CD4-positive, CD25-positive, alpha-beta regulatory T cell (primary cell): ENCODE measurements around the gene NME7. TPM values are rescaled to one million over a fixed set of nuclear protein-coding genes. Genes with fewer than 3 reads are reported as not detected.

ENCODE experiments used
- ATAC-seq, 2 donors: fragments of 150-1000 bp; cut with Tn5 transposase; one replicate each; pipeline ENCODE4 v1.10.0; 2021; ENCODE audit warnings: low read depth in 2 of 2, moderate number of reproducible peaks in 2 of 2, moderate library complexity in 1 of 2
- DNase-seq, 3 donors: peaks; one replicate each; pipeline versions ENCODE4 v3.0.0 to v3.0.0-alpha.2; 2012 to 2022; ENCODE audit warnings: mixed read lengths in 1 of 3
- H3K27ac ChIP-seq: one replicate; pipeline ENCODE4 v1.7.0; 2013; ENCODE audit warnings: mild to moderate bottlenecking, low read length; ENCODE audit not compliant: insufficient read depth, poor library complexity, severe bottlenecking
- H3K27me3 ChIP-seq: one replicate; pipeline ENCODE4 v1.7.0; 2013; ENCODE audit warnings: low read length; ENCODE audit not compliant: control insufficient read depth, insufficient read depth
- H3K36me3 ChIP-seq: one replicate; pipeline ENCODE4 v1.7.0; 2013; ENCODE audit warnings: mild to moderate bottlenecking, low read length, moderate library complexity; ENCODE audit not compliant: control insufficient read depth, insufficient read depth
- H3K4me1 ChIP-seq: 2 replicates; pipeline ENCODE4 v1.7.0; 2013; ENCODE audit warnings: mild to moderate bottlenecking, low read length; ENCODE audit not compliant: insufficient read depth, control insufficient read depth, poor library complexity, severe bottlenecking
- H3K4me3 ChIP-seq: one replicate; pipeline ENCODE4 v1.7.0; 2013; ENCODE audit warnings: low read depth, mild to moderate bottlenecking, low read length, moderate library complexity
- H3K9me3 ChIP-seq, 2 experiments: 1 replicate in 1 of 2; 2 replicates in 1 of 2; pipeline ENCODE4 v1.7.0; 2013; ENCODE audit warnings: low read length in 2 of 2, mild to moderate bottlenecking in 1 of 2, moderate library complexity in 1 of 2; ENCODE audit not compliant: control insufficient read depth in 2 of 2
- H3K27ac Mint-ChIP-seq, 3 donors: one replicate each; pipeline ENCODE4 v1.8.0; 2020 to 2022; ENCODE audit warnings: mild to moderate bottlenecking in 3 of 3, mixed read lengths in 3 of 3, moderate library complexity in 2 of 3
- H3K27me3 Mint-ChIP-seq: one replicate; pipeline ENCODE4 v1.8.0; 2022; ENCODE audit warnings: mild to moderate bottlenecking, mixed read lengths
- H3K36me3 Mint-ChIP-seq: one replicate; pipeline ENCODE4 v1.8.0; 2020; ENCODE audit warnings: mixed read lengths
- H3K4me1 Mint-ChIP-seq, 4 donors: one replicate each; pipeline ENCODE4 v1.8.0; 2020 to 2022; ENCODE audit warnings: mixed read lengths in 4 of 4, mild to moderate bottlenecking in 1 of 4
- H3K4me3 Mint-ChIP-seq, 4 donors: one replicate each; pipeline ENCODE4 v1.8.0; 2020 to 2022; ENCODE audit warnings: mild to moderate bottlenecking in 4 of 4, mixed read lengths in 4 of 4, moderate library complexity in 3 of 4
- H3K9me3 Mint-ChIP-seq, 7 donors: one replicate each; pipeline ENCODE4 v1.8.0; 2020 to 2022; ENCODE audit warnings: mixed read lengths in 7 of 7, mild to moderate bottlenecking in 3 of 7, moderate library complexity in 2 of 7
- polyA plus RNA-seq, 4 donors: library from polyadenylated mRNA; unstranded; fragments of 300-500 nt; fragmentation: Illumina TruSeq; gene quantifications; one replicate each; pipeline ENCODE4 v1.2.3, GENCODE V29; 2021
- total RNA-seq: library from RNA; stranded (reverse); gene quantifications from one replicate; pipeline ENCODE4 v1.2.3, GENCODE V29; 2022

Gene NME7
- total and polyA plus RNA-seq, 5 donors from 2014 or later: 8.3 to 40.2 (median 17.5) TPM

GRCh38 chr1:169121146-169121923, 246.3 kb downstream of the NME7 start:
- peaks cover 2 to 15% (median 7%) of the 10 kb centered on the region in 4 donors for H3K4me1 Mint-ChIP-seq
- H3K36me3 ChIP-seq: peaks cover 5% of the 10 kb centered on the region
- H3K4me1 ChIP-seq: peaks cover 3% of the 10 kb centered on the region
- H3K36me3 Mint-ChIP-seq: peaks cover 19% of the 10 kb centered on the region
- no peak overlapping the region for H3K4me3 Mint-ChIP-seq
- no peaks in the 10 kb centered on the region for H3K27me3 Mint-ChIP-seq
- ATAC-seq (no peak), DNase-seq (no peak)
- H3K27me3 ChIP-seq: no peaks in the 10 kb centered on the region
- no peak overlapping the region for H3K27ac ChIP-seq
- no peak overlapping the region for H3K4me3 ChIP-seq
- H3K9me3 ChIP-seq: no peaks in the 10 kb centered on the region
- H3K27ac Mint-ChIP-seq: no peak overlapping the region
- H3K9me3 Mint-ChIP-seq: peaks cover 0 to 1% (median 0%) of the 10 kb centered on the region in 7 donors

- no peaks in the 10 kb centered on the region for H3K27me3 Mint-ChIP-seq
- H3K4me3 ChIP-seq: no peak overlapping the region
- peaks cover 6% of the 10 kb centered on the region for H3K4me1 ChIP-seq
- H3K36me3 ChIP-seq: no peaks in the 10 kb centered on the region
- H3K36me3 Mint-ChIP-seq: peaks cover 17% of the 10 kb centered on the region
- H3K27ac Mint-ChIP-seq: no peak overlapping the region
- peaks cover 2 to 20% (median 13%) of the 10 kb centered on the region in 4 donors for H3K4me1 Mint-ChIP-seq
- no peaks in the 10 kb centered on the region for H3K9me3 ChIP-seq
- ATAC-seq (no peak), DNase-seq (no peak)
- H3K9me3 Mint-ChIP-seq: peaks cover 0 to 1% (median 0%) of the 10 kb centered on the region in 7 donors
- no peak overlapping the region for H3K27ac ChIP-seq
- H3K4me3 Mint-ChIP-seq: no peak overlapping the region
- H3K27me3 ChIP-seq: no peaks in the 10 kb centered on the region
Measured at GRCh38 chr1:169120066-169120465, 247.5 kb downstream of the NME7 start.

GRCh38 chr1:169119405-169119804, 248.2 kb downstream of the NME7 start:
- peak overlapping the region in 1 of 3 donors; percentile 16 for H3K27ac Mint-ChIP-seq

DNA sequence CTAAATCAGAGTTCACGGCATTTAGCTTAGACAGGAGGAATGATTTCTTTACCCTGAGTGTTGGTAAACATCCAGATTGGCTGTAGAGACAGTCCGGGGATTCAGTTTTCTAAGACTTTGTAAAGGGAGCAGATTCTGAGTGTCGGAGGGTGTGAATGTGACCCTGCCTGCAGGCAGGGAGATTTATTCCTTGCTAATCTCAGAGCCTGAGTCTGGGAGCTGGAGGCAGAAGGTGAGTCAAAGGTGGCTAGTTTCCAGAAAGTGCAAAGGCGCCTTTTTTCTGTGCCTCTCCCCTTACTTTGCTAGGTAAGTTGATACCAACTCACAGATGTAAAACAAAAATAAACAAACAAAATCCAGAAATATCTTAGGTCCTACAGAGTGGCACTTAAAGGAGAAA, 249.4 kb downstream of the NME7 start:
- DNase-seq (no peak), ATAC-seq (no peak)
- Mint-ChIP-seq H3K27ac (peak overlapping the region in 1 of 3 donors; percentile 38), H3K4me3 (no peak overlapping the region), H3K9me3 (peaks cover 0 to 1% (median 0%) of the 10 kb centered on the region in 7 donors), H3K36me3 (peaks cover 17% of the 10 kb centered on the region), H3K4me1 (peaks cover 0 to 20% (median 15%) of the 10 kb centered on the region in 4 donors), H3K27me3 (no peaks in the 10 kb centered on the region)
- H3K9me3 ChIP-seq: no peaks in the 10 kb centered on the region
- H3K27me3 ChIP-seq: no peaks in the 10 kb centered on the region
- peaks cover 4% of the 10 kb centered on the region for H3K36me3 ChIP-seq
- H3K27ac ChIP-seq: no peak overlapping the region
- peaks cover 6% of the 10 kb centered on the region for H3K4me1 ChIP-seq
- H3K4me3 ChIP-seq: no peak overlapping the region

More at GRCh38 chr1:169119405-169119804, 248.2 kb downstream of the NME7 start:
- Histone ChIP-seq H3K9me3 (no peaks in the 10 kb centered on the region), H3K36me3 (peaks cover 2% of the 10 kb centered on the region), H3K4me1 (peaks cover 6% of the 10 kb centered on the region), H3K27ac (no peak overlapping the region), H3K27me3 (no peaks in the 10 kb centered on the region), H3K4me3 (no peak overlapping the region)
- no peaks in the 10 kb centered on the region for H3K27me3 Mint-ChIP-seq
- H3K4me3 Mint-ChIP-seq: no peak overlapping the region
- DNase-seq (no peak), ATAC-seq (no peak)
- H3K4me1 Mint-ChIP-seq: peaks cover 0 to 20% (median 13%) of the 10 kb centered on the region in 4 donors
- H3K36me3 Mint-ChIP-seq: peaks cover 11% of the 10 kb centered on the region
- peaks cover 0 to 1% (median 0%) of the 10 kb centered on the region in 7 donors for H3K9me3 Mint-ChIP-seq

DNA sequence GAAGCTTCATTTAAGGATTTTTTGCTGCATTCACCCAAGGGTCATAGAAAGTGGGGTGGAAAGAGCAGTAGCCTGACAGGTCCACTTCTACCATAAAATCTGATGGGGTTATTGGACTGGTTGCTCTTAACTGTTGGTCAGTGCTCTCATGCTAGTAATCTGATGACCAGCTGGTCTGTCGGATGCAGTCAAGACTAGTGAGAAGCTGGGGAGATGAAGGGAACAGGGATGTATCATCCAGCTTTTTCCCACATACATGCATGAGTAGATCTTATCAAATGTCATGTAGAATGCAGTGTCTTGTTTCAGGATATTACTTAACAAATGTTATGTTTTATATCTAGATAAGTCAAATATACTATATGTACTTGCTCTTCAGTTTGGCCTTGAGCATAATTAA, 250.0 kb downstream of the NME7 start:
- Histone ChIP-seq H3K4me3 (no peak overlapping the region), H3K9me3 (no peaks in the 10 kb centered on the region), H3K27ac (no peak overlapping the region), H3K4me1 (peaks cover 6% of the 10 kb centered on the region), H3K27me3 (no peaks in the 10 kb centered on the region), H3K36me3 (peaks cover 4% of the 10 kb centered on the region)
- no peak for DNase-seq
- H3K27me3 Mint-ChIP-seq: no peaks in the 10 kb centered on the region
- ATAC-seq: no peak
- peaks cover 0 to 1% (median 0%) of the 10 kb centered on the region in 7 donors for H3K9me3 Mint-ChIP-seq
- peaks cover 0 to 21% (median 15%) of the 10 kb centered on the region in 4 donors for H3K4me1 Mint-ChIP-seq
- H3K36me3 Mint-ChIP-seq: peaks cover 19% of the 10 kb centered on the region
- H3K4me3 Mint-ChIP-seq: no peak overlapping the region
- H3K27ac Mint-ChIP-seq: no peak overlapping the region

- no peak for DNase-seq
- Mint-ChIP-seq H3K27me3 (no peaks in the 10 kb centered on the region), H3K4me3 (no peak overlapping the region)
Measured at GRCh38 chr1:169117014-169117413, 250.6 kb downstream of the NME7 start.

GRCh38 chr1:169115891-169116585, 251.6 kb downstream of the NME7 start:
- Histone ChIP-seq H3K4me1 (peaks cover 6% of the 10 kb centered on the region), H3K27me3 (no peaks in the 10 kb centered on the region), H3K4me3 (peak overlapping the region; percentile 29), H3K9me3 (no peaks in the 10 kb centered on the region), H3K27ac (no peak overlapping the region), H3K36me3 (peaks cover 13% of the 10 kb centered on the region)
- DNase-seq (peak in 1 of 3 donors; percentile 22), ATAC-seq (peak in 1 of 2 donors; percentile 20)
- no peaks in the 10 kb centered on the region for H3K27me3 Mint-ChIP-seq
- H3K27ac Mint-ChIP-seq: peak overlapping the region in 1 of 3 donors; percentile 5
- peaks cover 18% of the 10 kb centered on the region for H3K36me3 Mint-ChIP-seq
- H3K4me3 Mint-ChIP-seq: peak overlapping the region; percentile 36 to 76 (median 50)
- no peaks in the 10 kb centered on the region for H3K9me3 Mint-ChIP-seq
- H3K4me1 Mint-ChIP-seq: peaks cover 0 to 24% (median 12%) of the 10 kb centered on the region in 4 donors

More at GRCh38 chr1:169117014-169117413, 250.6 kb downstream of the NME7 start:
- no peaks in the 10 kb centered on the region for H3K27me3 ChIP-seq
- no peak overlapping the region for H3K4me3 ChIP-seq
- H3K9me3 ChIP-seq: no peaks in the 10 kb centered on the region
- Mint-ChIP-seq H3K36me3 (peaks cover 22% of the 10 kb centered on the region), H3K9me3 (peaks cover 0 to 1% (median 0%) of the 10 kb centered on the region in 7 donors), H3K27ac (no peak overlapping the region), H3K4me1 (peaks cover 0 to 27% (median 14%) of the 10 kb centered on the region in 4 donors)
- peaks cover 10% of the 10 kb centered on the region for H3K36me3 ChIP-seq
- ATAC-seq: no peak
- peaks cover 6% of the 10 kb centered on the region for H3K4me1 ChIP-seq
- H3K27ac ChIP-seq: no peak overlapping the region
